Tongue (tissue), 2 donors: ENCODE results near the gene GC. TPM values are rescaled to one million over a fixed set of nuclear protein-coding genes. Genes with fewer than 3 reads are reported as not detected.
"Not testable (repeated sequence)": the region's sequence is repeated elsewhere in the genome, so short reads cannot be mapped to it uniquely, and the experiment has no call there.

Experiments
- DNase-seq: peaks from one replicate; pipeline ENCODE4 v3.0.0-alpha.2; 2015
- total RNA-seq: library from RNA; depleted of rRNA; stranded (reverse); fragments of >200 nt; gene quantifications from one replicate; pipeline ENCODE4 v1.2.3, GENCODE V29; 2014

The GC gene
- not detected for total RNA-seq

GRCh38 chr4:71783972-71784371 lies at the start of gene GC:
GC (minus strand) TSS chr4:71784079; CDS start chr4:71784018, 61 bp downstream.
- DNase-seq: no peak

GRCh38 chr4:71833232-71833900 lies 49.5 kb upstream of the GC start:
- no peak for DNase-seq

DNA sequence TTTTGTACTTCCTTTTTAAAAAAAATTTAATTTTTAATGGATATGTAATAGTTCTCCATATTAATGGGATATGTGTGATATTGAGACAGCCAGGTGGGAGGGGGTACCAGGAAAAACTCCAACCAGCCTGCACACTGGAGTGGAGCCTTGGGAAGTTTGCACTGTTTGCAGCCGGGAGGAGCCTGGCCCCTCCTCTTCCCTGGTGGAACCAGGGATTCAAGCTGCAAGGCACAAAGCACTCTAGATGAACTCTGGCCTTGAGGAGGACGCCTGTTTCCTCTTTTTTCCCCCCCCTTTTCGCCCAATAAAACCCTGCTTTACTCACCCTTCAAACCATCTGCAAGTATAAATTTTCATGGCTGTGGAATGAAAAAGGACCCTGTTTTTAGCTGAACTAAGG lies 48.2 kb upstream of the GC start:
- DNase-seq: no peak

GRCh38 chr4:71830497-71831190 lies 46.8 kb upstream of the GC start:
- DNase-seq: no peak

DNA sequence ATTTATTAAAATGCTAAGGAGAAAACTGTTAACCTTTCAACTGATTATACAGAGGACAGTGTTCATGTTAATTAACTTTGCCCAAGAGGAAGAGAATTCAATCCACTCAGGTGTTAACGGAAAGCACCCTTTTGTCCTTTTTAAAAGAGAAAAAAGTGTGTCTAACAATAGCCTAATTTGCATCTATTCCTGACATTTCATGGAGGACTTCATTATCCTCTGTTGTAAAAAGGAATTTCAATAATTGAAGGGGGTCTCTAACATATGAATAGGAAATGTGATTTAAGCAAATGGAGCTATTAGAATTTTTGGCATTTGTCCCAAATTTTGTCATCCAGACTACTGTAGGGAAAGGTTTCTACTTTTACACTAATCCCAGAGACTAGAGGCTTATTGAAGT lies 44.6 kb upstream of the GC start:
- DNase-seq: no peak

DNA sequence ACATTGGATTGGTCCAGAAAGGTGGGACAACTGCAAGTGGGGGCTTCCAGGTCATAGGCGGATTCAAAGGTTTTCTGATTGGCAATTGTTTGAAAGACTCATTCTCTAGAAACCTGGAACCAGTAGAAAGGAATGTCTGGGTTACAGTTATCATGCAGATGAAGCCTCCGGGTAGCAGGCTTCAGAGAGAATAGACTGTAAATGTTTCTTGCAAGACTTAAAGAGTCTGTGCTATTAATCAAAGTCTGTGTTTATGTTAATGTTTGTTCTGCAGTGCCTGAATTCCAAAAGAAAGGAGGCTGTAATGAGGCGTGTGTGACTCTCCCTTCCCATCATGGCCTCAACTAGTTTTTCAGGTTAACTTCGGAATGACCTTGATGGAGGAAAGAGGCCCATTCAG lies 43.9 kb upstream of the GC start:
- no peak for DNase-seq

- no peak for DNase-seq
Observed at GRCh38 chr4:71816676-71817303, 32.9 kb upstream of the GC start.

DNA sequence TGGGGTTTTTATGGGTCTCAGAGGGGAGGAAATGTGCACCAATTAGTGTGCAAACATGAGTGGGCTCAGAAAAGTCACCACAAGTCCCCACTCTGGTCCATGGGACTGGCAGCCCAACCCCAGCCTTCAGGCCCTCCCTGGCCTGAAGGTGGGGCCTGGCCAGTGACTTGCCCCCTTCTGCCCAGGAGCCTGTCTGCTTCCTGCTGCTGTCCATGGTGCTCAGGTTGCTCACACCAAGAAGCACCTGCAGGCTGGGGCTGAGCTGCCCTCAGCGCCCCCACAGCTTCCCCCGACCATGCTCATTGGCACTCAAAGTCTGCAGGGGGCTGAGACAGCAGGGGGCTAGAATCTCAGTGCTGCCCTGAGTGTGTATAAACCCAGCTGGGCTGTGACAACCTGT lies 30.6 kb upstream of the GC start:
- DNase-seq: no peak

DNA sequence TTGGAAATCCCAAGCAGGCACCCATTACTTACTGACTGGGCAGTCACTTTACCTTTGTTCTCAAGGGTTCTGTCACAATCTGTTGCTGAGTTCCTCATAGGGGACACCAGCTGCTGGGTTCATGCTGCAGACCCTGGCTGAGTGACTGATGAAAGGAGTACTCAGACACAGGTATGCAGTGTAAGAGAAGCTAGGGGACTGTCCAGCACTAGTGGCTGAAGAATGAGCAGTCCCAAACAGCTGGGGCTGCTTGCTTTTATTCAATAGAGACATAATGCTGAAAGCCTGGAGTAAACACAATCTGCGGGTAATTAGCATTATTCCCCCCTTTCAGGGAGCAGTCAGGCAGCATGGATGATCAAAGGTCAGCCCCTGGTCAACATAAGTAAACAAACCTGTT lies 25.9 kb upstream of the GC start:
- DNase-seq: not testable (repeated sequence)

GRCh38 chr4:71807469-71807868 lies 23.6 kb upstream of the GC start:
- no peak for DNase-seq

DNA sequence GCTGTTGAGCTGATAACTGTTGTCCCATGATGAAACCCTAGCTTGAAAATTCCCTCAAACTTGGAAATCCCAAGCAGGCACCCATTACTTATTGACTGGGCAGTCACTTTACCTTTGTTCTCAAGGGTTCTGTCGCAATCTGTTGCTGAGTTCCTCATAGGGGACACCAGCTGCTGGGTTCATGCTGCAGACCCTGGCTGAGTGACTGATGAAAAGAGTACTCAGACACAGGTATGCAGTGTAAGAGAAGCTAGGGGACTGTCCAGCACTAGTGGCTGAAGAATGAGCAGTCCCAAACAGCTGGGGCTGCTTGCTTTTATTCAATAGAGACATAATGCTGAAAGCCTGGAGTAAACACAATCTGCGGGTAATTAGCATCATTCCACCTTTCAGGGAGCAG lies 21.4 kb upstream of the GC start:
- DNase-seq: not testable (repeated sequence)

DNA sequence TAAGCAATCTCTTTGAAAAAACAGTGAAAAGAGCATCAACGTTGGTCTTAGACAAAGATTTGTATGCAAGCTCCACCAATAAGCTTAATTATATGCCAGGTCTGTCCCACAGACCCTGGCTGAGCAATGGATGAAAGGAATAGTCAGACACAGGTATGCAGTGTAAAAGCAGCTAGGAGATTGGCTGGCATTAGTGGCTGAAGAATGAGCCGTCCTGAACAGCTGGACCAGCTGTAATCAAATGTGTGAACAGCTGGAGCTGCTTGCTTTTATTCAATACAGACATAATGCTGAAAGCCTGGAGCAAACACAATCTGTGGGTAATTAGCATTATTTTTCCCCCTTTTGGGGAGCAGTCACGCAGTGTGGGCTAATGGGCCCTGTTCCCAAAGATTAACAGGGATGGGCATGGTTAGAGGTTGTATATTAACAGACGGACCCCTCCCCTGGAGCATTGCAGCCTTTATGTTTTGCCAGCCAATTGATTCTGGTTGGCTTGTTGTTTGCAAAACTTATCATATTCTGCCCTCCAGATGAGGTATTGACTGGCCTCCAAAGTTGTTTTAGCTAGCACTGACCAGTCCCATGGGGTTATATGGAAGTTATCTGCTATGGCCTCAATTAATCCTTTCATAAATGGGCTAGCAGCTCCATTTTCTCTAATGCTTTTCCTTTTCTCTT lies 20.3 kb upstream of the GC start:
- not testable (repeated sequence) for DNase-seq

- DNase-seq: no peak
Observed at GRCh38 chr4:71785959-71786358, 2.1 kb upstream of the GC start.

GRCh38 chr4:71784569-71785197 lies 804 bp upstream of the GC start:
- DNase-seq: no peak

GRCh38 chr4:71777891-71778290 lies 6.0 kb downstream of the GC start:
- no peak for DNase-seq

DNA sequence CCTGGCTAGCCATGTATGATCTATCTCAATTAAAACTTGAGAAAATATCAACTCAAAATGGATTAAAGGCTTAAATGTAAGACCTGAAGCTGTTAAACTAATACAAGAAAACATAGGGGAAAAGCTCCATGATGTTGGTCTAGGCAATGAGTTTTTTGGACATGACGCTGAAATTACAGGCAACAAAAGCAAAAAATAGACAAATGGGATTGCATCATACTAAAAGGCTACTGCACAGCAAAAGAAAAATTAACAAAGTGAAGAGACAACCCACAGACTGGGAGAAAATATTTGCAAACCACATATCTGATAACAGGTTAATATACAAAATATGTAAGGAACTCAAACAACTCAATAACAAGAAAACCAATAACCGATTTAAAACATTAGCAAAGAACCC lies 8.4 kb downstream of the GC start:
- DNase-seq: no peak

- DNase-seq: no peak
Observed at GRCh38 chr4:71774136-71774535, 9.7 kb downstream of the GC start.

DNA sequence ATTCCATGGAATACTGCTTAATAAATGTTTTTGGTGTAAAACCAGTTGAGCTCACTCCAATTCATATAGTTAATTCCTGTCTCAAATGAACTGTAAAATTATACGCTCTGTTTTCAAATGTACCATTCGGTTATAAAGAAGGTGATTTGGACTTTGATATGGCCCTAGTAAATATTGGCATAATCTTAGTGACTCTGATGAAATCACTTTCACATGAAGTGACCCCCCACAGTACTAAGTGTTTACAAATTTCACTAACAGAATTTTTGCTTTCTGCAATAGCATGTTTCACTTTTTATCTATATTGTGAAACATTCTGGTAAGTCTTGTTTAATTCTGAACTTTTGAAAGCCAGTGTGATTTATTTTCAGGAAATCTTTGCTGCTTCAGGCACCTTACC lies 10.9 kb downstream of the GC start:
- no peak for DNase-seq

DNA sequence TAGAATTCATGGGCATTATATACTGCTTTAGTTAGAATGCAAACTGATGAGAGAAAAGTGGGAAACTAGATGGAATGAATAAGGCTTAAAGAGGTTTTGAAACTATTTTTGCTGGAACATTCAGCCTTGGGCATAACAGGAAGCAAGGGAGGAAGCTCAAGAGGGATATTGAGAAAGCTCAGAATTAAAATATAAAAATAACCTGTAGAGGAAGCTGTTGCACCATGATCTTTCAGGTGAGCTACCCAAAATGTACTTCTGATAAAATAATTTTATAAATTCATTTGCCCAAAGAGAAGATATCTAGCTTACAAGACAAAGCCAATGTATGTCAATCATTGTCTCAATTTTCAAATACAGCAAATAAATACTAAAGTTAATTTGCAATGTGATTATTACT lies 11.3 kb downstream of the GC start:
- DNase-seq: no peak

GRCh38 chr4:71771613-71772012 lies 12.3 kb downstream of the GC start:
- DNase-seq: no peak

- no peak for DNase-seq
Observed at GRCh38 chr4:71769434-71769833, 14.4 kb downstream of the GC start.

- DNase-seq: no peak
Observed at GRCh38 chr4:71768123-71768522, 15.8 kb downstream of the GC start.
